UCSD-AML1 (cell line): ENCODE data around the gene LHX4.

ENCODE experiments used
- DNase-seq: peaks from one replicate; lab custom pipeline; 2025; ENCODE audit not compliant: unreplicated experiment; lab: John Stamatoyannopoulos, UW

LHX4 gene

GRCh38 chr1:180256341-180257027 lies 26.4 kb downstream of the LHX4 start:
- DNase-seq: no peak

GRCh38 chr1:180257028-180257386 lies 26.9 kb downstream of the LHX4 start:
- DNase-seq: no peak

DNA sequence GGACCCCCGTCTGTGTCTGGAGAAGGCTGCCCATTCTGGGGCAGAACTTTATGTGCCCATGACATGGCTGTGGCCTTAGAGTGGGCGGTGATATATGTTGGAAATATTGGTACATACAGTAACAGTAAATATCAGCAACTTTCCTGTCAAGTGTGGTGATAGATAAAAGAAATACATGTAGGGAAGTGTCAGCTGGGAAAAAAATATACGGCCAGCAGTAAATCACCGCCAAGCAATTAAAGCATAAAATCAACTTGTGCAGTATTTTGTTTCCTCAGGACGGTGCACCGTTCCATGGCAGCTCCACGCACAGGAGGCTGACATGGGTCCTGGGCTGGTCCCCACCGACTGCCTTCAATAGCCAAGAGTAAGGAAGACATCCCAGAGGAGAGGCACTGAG lies 27.4 kb downstream of the LHX4 start:
- no peak for DNase-seq

DNA sequence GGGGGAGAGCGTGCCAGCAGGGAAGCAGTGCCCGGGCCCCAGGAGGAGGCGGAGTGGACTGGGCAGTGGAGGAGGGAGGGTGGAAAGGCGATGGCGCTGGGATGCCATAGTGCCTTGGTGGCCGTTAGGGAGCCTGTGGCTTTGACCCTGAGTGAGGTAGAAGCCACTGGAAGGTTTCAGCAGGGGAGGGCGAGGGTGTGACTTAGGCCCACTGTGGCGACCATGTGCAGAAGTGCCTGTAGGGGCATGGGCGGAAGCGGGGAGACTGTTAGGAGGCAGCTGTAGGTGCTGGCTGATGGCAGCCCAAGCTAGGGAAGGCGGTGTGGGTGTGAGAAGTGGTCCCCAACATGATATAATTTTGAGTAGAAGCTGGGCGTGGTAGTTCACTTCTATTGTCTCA lies 28.2 kb downstream of the LHX4 start:
- no peak for DNase-seq

GRCh38 chr1:180258935-180259334 lies 28.9 kb downstream of the LHX4 start:
- no peak for DNase-seq

DNA sequence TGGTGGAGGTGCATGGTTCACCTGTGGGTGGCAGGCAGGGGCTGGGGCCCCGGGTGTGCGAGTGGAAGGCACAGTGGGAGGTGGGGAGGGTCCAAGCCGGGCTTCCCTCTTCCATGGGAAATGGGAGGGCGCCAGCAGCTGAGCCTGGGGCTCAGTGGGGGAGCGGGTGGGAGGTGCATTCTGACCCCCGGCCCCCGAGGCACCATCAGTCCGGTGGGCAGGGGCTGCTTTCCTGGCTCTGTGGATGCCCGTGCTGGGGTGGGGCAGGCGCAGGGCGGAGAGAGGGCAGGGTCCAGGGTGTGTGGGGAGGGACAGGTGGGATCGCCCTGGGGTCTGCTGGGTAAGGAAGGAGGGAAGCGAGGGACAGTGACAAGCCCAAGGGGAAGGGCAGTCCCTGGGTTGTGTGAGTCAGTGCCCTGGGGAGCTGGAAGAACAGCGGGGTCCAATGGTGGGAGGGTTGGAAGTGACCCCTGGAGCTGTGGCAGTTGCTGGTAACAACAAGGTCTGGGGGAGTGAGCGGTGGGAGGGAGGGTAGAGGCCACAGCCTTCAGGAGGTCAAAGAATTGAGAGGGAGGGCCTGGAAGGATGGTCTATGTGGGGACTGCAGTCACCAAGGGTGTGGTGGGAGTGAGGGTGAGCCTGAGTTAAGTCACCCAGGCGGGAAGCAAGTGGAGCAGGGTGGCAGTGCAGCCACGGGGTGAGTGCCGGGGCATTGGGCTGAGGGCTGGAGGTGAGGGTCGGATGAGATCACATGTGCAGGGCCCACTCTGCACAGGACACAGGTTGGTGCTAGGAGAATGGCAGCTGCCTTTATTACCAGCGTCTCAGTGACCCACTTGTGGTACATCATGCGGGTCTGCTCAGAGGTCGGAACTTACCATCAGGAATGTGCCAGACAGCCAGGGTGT lies 29.6 kb downstream of the LHX4 start:
- no peak for DNase-seq

DNA sequence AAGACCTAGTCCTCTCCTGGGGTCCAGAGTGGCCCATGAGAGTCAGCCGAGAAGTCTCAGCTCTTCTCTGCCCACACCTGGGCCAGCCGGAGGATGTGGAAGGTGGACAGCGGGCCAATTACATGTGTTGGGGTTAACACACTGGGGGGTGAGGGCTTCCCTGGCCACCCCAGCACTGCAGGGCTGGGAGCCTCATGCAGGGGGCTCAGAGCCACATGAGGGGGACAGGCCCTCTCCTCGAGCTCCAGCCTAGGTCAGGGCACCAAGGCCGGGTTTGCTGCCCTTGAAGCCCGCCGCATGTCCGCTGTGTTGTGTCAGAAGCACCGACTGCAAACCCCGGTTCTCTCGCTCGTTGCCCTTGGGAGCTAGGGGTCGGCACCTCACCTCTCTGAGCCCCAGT lies 30.5 kb downstream of the LHX4 start:
- no peak for DNase-seq

DNA sequence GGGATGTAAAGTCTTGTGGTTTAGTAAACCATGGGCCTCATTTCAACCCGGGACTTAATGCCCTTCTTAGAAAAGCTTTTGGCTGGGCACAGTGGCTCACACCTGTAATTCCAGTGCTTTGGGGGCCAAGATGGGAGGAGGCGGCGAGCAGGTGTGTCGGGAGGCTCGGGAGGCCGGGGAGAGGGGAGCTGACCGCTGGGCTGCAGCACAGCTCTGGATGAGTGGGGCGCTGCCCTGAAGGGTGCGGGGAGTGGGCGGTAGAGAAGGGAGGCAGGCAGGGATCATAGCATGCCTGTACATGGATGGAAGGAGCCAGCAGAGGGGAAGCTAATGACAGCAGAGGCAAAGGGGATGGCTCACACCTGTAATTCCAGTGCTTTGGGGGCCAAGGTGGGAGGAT lies 31.0 kb downstream of the LHX4 start:
- DNase-seq: no peak

DNA sequence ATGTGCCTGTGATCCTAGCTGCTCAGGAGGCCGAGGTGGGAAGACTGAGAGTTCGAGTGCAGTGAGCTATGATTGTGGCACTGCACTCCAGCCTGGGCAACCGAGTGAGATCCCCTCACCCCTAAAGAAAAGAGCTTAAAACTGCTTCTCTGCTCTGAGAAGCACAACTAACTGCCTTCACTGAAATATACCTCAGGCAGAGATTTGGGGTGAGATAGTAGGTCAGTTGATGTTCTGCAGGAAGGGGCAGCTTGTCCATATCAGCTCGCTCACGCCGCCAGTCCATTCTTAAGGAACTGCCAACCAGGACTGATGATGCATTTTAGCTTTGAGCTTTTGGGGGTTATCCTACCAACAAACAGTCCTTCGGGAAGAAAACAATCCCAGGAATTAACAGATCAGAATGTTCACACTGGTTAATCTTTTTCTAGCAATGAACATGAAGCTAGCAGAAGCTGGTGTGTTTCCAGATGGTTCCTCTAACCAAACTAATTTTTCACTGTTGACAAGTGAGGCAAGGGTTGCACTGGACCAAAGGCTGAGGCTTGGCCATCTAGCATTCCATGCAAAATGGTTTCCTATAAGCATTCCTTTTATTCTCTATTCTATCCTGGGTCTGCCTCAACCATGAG lies 31.6 kb downstream of the LHX4 start:
- DNase-seq: no peak

DNA sequence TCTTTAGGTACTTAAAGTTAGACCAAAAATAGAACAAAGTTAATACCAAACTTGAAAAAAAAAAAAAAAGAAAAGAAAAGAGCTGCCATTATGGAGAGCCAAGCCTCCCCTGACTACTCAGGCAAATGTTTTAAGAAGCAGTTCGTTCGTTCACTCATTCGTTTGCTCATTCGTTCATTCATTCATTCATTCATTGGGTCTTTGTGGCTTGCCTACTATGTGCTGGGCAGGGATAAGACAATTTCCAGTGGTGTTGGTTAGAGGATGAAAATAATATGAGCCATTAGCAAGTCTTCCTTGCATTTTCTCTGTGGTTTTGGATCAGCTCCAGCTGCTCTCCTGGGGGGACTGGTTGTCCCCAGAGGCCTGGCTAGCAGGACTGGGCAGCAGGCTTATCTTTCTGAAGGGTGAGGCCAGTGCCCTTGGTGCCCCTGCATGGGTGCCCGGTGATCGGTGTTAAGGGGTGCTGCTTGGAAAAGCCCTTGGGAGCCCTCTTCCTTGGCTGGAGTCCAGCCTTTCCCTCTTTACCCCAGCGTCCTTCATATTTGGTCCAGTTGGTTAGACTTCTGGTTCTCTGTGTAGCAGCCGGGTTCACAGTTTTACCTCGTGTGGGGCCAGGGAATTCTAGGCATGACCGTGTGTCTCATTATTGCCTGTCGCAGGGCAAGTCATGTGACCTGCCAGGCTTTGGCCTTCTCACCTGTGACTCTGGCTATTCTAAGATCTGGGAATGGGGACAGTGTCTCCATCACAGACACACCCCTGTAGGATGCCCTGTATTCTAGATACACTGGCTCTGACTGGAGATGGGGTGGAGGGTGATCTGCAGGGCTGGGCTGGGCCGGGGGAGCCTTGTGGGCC lies 32.8 kb downstream of the LHX4 start:
- no peak for DNase-seq

DNA sequence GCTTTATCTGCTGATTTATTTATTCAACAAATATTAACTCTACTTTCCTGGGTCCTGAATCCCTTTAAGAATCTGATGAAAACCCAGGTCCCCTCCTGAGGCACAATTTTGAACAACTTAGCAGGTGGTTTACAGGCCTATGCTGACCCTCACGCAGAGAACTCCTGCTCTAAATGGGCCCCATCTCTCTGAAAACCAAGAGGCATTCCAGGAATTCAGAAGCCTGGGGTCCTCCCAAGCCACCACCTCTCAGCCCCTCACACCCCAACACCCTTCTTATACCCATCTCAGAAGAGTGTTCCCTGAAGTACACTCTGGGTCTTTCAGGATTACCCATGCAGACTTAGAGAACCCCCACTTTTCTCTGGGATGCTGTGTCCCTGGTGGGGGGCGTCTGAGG lies 34.5 kb downstream of the LHX4 start:
- no peak for DNase-seq

DNA sequence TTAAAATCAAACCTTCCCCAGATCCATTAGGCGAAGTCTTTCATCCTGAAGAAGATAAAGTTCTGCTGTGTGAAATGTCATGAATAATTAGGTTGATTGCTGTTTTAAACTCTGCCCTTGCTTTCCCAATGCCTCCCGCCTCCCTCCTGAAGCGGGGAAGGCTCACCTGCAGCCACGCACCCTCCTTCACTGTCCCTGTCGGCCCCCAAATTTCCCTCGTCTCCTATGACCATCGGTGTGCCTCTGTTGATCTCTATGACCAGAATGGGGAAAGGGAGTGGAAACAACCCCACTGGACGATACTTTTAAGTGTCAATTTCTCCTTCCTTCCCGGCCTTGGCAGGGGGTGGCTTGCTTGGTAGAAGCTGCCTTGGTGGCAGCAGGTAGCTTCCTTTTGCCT lies 35.1 kb downstream of the LHX4 start:
- no peak for DNase-seq

DNA sequence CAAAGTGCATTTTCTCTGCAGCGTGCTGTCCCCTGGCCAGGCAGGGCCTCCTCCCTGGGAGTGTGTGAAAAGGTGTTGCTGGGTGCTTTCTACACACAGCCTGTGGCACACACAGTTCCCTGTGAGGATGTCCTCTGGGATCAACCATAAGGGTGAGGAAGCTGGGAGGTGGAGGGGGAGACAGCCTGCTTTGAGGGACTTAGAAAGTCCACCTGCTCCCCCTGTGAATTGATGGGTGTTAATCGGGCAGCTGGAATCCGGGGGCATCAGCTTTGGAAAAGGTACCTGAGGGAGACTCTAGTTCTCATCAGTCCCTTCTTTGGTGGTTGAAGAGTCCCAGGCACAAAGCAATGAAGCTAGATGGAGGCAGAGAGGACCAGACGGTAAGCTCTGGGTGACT lies 35.8 kb downstream of the LHX4 start:
- DNase-seq: no peak

DNA sequence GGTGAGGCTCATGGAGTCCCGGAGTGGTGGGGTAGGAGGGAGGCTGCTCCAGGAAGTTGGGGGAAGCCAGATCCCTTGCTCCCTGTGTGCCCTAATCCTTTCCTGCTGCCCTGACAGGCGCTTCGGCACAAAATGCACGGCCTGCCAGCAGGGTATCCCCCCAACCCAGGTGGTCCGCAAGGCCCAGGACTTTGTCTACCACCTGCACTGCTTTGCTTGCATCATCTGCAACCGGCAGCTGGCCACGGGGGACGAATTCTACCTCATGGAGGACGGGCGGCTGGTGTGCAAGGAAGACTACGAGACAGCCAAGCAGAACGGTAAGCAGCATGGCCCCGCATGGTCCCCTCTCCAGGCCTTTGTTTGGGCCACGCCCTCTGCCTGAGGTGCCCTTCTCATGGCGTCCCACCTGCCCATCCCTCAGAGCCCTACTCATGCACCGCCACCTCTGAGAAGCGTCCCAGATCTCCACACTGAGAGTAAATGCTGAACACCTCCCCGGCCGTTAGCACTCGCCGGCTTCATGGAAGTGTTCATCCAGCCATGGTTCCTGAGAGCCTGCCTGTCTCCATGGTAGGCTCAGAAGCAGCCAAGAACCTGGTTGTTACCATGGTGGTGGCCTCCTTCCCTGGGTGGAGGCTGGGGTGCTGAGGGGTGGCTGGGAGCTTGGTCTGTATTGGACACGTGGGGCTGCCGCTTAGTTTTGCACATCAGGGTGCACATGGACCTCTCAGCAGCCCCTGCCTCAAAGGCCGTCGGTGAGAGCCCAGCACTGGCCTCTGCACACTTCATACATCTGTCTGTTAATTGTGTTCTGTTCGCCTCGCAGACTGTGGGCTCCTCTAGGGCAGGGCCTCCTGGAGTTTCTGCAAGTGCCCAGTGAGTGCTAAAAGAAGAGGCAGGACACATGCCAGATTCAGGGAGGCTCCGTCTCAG lies 36.5 kb downstream of the LHX4 start:
- DNase-seq: no peak

- DNase-seq: no peak
Measured at GRCh38 chr1:180267211-180267561, 37.1 kb downstream of the LHX4 start.

DNA sequence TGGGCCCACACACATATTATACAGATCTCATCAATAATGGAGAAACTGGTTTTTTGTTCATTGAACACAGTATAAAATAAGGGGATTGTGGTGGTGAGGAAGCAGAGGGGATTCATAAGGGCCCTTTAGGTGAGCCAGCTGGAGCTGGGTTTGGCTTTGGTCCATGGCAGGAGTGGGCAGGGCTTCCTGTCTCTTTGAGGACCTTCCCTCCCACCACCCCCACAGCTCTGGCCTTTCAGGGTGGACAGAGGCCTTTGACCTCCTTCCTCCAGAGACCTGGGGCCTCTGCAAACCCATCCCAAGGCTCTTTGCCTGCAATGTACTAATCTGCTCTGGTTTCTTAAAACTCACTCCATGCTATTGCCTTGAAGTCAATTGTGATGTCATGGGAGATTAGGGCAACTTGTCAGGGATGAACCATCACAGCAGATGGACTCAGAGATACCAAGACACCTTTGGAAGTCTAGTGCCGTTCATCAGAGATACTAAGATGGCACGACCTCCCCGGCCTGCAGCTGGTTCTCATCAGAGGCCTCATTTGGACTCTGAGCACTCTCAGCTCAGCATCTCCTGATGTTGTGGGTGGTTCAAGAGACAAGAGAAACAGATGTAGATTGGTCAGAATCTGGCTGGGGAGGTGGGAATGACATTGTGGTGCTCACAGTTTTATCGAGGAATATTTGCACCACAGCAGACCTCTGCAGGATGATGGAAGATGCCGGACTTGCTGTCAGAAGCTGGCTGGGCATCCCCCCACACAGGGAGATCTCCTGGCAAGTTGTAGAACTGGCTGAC lies 37.9 kb downstream of the LHX4 start:
- DNase-seq: no peak

GRCh38 chr1:180268556-180269075 lies 38.6 kb downstream of the LHX4 start:
- DNase-seq: no peak

- no peak for DNase-seq
Measured at GRCh38 chr1:180269645-180270529, 39.8 kb downstream of the LHX4 start.
